NOMO-1 treated with dmso at 0.1 percent for 144 hours (cell line): ENCODE measurements around the gene PFKM.
A peak's percentile ranks its signal among the peaks of the same experiment; 100 is the strongest.

Experiments
- DNase-seq: peaks from one replicate; lab custom pipeline; 2025; ENCODE audit not compliant: unreplicated experiment; lab: John Stamatoyannopoulos, UW

Gene PFKM

DNA sequence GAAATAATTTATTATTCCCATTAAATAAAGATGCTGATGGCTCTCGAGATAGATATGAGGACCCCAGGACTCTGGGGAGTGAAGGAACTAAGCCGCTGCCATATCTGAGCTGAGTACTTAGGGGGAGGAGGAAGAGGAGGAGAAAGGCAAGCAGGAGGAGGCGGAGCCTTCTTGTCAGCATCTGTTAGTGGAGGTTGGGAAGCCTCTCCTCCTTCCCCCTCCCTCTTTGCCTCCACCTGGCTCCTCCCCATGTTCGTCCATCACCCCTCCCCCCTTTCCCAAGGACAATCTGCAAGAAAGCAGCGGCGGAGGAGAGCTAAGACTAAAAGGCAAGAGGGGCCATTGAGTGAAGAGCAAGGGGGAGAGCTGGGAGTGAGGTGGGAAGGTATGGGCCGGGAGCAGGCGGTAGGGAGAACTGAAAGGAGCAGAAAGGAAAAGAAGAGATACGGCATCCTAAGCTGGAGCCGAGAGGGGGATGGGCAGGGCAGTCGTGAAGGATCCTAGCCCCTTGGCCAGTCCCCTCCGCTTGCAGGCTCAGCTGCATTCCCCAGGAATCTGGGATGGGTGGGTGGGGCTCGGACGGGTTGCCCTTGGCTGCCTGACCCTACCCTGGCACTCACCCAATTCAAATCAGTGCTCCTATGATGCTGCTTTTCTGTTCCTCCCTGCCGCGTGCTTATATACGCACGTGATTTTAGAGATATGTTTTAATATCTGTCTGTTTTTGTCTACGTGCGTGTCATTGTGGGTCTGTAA, at the start of gene PFKM:
Gene PFKM, plus strand, starts transcription at position 287 of the 756 bp plus-strand sequence. CDS start 3,411 bp downstream, outside the sequence.
- peak; percentile 69 for DNase-seq

DNA sequence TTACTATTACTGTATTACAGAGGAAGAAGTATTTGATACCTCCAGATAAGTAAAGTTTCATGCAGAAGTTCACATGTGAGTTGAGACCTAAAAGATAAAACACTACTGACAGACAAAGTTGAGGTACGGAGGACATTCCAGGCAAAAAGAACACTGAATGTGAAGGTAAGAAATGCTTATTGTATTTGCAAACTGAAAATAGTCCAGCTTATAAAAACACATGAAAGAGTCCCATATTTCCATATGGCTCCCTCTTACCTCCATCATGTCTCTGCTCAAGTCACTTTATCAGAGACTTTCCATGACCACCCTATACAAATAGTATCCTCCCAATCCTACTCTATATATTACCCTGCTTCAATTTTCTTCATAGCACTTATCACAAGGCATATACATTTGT, 49.1 kb upstream of the PFKM start:
- DNase-seq = no peak

DNA sequence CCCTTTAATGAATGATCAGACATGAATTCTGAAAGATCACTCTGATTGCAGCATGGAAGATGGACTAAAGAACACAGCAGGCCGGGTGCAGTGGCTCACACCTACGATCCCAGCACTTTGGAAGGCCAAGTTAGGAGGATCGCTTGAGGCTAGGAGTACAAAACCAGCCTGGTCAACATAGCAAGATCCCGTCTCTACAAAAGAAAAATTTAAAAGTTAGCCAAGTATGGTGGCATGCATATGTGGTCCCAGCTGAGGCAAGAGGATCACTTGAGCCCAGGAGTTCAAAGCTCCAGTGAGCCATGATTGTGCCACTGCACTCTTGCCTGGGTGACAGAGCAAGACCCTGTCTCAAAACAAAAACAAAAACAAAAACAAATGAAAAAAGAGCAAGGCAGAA, 48.4 kb upstream of the PFKM start:
- DNase-seq = no peak

DNA sequence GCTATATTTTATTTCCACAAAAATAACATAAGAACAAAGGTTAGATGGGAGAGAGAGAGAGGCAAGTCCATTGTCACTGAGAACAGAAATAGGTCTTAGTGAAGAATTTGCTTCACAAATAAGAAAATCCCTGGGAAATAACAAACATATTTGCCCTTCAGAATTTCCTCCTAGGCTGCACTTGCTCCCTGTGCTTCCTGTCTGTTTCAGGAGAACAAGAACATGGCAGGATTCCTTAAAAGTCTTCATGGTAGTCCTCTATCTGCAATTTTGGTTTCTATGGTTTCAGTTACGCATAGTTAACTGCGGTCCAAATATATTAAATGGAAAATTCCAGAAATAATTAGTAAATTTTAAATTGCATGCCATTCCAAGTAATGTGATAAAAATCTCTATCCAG, 47.4 kb upstream of the PFKM start:
- no peak for DNase-seq

DNA sequence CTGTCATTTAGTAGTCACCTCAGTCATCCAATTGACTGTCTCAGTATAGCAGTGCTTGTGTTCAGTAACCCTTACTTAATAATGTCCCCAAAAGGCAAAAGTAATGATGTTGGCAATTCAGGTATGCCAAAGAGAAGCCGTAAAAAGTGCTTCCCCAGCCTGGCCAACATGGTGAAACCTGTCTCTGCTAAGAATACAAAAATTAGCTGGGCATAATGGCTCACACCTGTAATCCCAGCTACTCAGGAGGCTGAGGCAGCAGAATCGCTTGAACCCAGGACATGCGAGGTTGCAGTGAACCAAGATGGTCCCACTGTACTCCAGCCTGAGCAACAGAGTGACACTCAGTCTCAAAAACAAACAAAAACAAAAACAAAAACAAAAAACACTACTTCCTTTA, 46.9 kb upstream of the PFKM start:
- no peak for DNase-seq

DNA sequence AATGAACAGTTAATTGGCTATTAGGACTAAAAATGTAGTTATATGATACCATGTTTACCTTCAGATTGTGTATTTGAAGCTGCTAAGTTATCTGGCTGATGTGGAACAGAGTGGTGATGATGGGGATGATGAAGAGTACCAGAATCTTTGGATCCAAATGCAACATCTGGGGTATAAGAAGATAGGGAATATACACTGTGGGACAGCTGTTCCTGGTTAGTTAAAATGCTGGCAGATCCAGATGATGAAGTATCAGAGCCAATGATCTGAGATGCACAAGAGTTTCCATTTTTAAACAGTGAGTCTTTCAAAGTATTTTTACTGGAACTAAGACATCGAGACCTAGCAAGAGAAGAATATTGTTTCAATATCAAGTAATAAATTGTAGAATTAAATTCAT, 44.9 kb upstream of the PFKM start:
- no peak for DNase-seq

DNA sequence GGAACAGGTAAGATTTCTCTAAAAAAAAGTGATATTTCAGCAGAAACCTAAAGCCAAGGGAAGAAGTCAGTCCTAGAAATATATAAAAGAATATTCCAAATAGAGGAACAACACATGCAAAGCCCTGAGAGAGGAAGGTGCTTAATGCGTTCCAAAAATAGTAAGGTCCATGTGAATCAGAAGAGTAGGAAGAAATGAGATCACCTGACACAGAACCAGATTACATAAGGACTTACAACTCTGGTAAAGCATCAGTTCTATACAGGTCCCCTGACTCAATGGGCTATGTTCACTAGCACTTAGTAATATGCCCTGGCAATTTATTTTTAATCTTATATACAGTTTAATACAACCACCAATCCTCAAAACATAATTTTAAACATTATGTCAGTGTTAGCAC, 43.3 kb upstream of the PFKM start:
- no peak for DNase-seq

DNA sequence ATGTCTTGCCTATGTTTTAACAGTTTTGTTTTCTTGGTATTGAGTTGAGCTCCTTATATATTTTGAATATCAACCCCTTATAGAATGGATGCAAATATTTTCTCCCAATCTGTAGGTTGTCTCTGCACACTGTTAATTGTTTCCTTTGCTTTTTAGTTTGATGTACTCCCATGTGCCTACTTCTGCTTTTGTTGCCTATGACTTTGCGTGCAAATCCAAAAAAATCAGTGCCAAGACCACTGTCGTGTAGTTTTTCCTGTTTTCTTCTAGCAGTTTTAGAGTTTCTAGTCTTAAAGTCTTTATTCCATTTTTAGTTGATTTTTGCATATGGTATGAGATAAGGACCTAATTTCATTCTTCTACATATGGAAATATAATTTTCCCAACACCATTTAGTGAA, 42.1 kb upstream of the PFKM start:
- no peak for DNase-seq

DNA sequence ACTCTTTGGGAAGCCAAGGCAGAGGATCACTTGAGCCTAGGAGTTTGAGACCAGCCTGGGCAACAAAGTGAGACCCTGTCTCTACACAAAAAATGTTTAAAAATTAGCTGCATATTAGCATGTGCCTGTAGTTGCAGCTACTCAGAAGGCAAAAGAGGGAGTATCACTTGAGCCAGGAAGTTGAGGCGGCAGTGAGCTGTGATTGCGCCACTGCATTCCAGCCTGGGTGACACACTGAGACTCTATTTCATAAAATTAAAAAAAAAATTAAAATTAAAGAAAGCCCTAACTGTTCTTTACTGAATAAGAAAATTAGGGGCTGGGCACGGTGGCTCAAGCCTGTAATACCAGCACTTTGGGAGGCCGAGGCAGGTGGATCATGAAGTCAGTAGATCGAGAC, 40.3 kb upstream of the PFKM start:
- DNase-seq = no peak

DNA sequence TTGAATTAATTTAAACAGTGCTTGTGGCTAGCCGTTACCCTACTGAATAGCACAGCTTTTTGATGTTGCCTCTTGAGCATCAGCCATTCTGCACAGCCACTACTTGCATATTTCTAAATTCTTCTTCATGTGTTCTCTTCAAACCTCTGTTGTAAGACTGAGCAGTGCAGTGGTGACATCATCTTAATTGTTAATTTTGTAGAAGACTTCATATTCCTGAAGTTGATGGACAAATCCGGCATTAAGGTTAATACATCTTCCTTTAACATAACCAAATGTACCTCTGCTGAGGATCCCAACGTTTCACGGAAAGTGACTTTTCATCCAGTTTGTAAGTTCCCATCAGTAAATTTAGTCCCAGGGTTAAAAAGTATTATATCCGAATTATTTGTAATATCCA, 38.9 kb upstream of the PFKM start:
- no peak for DNase-seq

DNA sequence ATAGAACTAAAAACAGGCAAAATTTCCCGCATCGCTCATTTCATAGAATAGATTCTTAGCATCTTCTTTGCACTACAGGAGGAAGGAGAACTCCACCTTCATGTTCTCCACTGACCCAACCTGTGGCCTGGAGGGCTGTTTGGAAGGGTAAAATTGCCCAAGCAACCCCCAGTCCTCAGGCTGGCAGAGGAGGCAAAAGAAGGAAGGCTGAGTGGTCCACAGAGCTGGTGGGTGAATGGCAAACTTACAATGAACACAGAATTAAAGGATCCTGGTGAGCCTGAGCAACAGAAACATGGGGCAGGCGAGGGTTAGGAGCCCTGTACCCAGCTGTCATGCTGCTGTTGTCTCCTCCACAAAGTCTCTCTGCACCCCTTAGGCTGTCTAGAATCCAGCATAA, 38.3 kb upstream of the PFKM start:
- DNase-seq = no peak

DNA sequence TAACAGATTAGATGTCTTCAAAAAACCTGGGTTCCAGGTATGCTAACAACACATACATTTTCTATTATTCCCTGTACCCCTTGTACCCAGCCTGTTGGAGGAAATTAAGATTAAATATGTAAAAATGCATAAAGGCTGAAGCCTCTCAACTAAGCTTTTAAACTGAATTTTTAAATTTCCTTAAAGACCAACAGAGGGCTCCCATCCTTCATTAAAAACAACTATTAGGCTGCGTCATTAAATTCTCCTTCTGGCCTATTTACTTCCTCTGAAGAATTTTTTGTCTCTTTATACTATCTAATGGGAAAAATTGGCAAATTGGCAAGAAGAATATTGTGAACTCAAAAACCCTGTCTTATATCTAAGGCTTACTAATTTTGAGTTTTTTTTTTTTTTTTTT, 35.1 kb upstream of the PFKM start:
- DNase-seq = no peak

DNA sequence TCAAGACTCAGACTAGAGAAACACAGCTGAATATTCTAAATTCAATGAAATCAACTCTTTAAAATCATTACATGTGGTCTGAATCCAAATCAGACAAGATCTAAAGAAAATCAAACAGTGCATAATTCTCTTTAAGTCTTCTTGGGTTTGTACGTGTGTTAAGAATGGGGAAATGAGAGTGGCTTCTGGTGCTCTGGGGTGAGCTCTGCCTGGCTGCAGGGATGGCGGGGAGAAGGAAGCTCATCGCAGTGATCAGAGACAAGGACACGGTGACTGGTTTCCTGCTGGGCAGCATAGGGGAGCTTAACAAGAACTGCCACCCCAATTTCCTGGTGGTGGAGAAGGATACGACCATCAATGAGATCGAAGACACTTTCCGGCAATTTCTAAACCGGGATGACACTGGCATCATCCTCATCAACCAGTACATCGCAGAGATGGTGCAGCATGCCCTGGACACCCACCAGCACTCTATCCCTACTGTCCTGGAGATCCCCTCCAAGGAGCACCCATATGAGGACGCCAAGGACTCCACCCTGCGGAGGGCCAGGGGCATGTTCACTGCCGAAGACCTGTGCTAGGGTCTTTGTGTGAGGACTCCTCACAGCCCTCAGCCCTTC, 34.2 kb upstream of the PFKM start:
- peak; percentile 2 for DNase-seq

DNA sequence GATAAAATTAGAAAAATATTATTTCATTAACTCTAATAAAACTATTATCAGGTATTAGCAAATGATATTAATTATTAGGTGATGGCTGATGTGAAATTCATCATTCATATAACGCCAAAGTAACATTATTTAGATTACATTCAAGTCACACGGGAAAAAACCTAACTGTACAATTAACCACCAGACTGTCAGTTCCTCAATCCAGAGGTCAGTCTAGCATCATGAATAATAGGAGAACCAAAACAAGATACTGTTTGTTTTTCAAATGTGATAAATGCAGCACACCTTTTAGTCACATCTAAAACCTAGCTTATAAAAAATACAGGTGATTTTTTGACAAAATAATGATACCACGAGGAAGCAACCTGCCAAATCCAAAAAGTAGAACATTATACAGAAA, 32.8 kb upstream of the PFKM start:
- no peak for DNase-seq

DNA sequence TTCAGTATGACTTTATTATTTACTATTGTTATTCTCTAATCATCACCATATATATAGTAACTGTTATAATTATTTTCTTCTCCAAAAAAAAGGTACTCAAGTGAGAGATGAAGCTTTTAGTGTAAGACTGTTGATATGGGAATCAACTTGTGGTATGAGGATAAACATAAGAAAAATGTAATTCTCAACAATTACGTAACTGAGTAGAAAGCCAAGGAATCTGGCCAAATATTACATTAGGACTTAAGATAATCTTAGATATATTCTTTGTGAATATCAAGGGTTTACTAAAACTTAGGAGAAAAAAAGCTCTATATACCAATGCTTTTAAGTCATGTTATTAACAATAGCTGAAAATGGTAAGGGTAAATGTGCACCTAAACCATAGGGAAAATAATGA, 26.6 kb upstream of the PFKM start:
- no peak for DNase-seq

DNA sequence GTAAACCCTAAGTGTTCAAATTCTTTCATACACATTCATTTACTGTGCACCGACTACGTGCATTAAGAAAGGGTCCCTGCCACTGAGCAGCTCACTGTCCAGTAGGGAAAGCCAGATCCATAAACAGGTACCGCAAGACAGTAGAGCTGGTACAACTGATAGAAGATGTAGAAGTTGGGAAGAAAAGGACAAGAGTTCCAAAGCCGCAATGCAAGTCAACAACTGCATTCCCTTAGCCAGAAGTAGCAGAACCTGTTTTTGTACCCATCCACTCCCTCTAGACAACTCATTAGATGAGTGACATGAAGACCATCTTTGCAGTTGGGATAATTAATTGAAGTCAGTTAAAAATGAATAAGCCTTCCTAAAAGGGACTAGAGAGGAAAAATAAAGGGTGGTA, 14.6 kb upstream of the PFKM start:
- DNase-seq = no peak

DNA sequence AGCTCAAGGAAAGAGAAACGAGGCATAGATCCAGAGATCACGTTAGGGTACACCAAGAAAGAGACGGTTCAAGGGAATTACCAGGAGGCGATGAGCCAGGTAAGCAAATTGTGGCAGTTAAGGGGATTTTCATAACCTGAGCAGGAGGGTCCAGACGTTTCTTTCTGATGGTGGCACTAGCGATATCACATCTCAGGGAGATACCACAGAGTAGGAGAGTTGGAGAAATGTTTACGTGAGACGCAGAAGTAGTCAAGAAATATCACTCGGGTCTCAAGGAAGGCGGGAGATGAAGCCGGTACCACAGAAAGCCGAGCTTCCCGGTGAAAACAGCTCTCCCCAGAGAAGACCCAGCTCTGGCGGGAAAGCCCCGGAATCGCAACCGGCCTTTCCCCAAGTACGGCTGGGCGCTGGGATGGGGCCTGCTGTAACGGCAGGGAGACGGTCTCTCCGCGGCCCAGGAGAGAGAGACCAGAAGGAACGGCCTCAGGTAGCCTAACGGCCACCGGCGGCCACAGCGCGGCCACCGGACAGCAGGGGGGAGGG, 13.8 kb upstream of the PFKM start:
- no peak for DNase-seq

DNA sequence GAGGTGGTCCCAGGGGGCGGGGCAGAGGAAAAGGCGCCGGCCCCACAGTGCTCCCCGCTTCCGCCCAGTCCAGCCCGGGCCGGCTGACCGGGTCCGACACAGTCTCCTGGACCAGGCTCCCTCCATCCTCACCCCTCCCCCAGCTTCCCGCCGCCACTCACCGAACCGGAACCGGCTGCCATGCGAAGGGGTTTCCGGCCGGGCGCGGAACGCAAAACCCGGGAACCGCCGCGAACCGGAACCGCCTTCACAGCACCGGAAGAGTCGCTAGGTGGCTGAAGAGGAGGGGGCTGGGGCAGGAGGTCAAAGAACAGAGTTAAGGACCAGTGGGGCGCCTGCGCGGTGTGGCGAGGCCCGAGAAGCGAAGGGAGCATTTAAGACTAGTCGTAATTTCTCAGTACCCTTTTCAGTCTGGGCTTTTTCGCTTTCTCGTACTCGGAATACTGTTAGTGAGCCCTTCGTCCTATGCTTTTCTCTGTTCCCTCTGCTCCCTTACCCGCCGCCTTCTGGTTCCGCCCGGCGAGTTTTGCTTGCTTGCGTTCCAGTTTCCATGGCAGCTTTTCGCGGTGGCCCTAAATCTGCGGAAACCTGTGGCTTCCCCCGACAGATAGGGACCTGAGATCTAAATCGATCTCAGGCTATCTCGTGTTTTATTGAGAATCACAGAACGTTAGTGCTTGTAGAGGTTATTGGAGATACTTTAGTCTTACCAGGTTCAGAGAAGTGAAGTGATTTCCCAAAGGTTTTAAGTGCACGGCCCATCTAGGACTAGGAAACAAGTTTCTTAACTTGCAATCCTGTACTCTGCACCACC, 13.1 kb upstream of the PFKM start, which contains the start of gene SENP1:
Gene SENP1, minus strand, starts transcription at position 213 of the 814 bp plus-strand sequence. CDS start 4,607 bp downstream, outside the sequence.
- DNase-seq = peak; percentile 88

DNA sequence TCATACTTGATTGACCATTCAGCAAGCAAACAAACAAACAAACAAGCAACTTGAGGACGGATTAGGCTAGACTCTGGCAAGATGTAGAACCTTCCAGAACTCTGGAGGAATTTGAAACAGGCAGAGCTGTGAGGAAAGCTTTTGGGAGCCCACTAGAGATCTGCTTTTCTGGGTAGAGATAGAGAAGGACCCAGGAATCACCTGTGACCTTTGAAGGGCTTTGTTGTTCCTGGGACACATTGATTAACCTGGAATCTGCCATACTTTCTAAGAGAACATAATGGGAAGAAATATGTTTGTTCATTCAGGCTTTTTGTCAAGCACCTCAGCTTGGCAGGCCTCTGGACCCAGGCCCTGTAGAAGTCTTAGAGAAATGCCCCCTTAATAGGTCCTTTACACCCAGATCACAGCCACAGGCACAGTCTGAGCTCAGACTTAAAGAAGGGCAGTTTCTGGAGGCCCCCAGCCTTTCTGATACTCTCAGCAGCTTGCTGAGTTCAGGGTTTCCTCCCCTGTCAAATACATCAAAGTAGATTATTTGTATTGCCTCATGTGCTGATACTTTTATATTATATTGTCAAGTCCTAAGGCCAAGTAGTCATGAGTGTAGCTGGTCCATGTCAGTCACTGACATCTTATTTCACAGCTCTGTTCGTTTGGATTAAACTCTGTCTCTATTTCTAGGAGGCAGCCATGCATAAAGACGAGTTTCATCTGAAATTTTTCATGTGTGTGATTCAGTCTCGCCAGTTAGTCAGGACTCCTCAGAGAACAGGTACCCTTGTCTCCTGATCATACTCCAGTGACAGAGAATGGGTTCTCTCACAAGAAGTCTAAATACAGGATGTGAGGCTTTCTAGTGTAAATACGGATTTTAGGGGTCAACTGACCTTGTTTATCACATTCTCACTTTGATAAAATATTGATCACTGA, 12.2 kb upstream of the PFKM start:
- no peak for DNase-seq

DNA sequence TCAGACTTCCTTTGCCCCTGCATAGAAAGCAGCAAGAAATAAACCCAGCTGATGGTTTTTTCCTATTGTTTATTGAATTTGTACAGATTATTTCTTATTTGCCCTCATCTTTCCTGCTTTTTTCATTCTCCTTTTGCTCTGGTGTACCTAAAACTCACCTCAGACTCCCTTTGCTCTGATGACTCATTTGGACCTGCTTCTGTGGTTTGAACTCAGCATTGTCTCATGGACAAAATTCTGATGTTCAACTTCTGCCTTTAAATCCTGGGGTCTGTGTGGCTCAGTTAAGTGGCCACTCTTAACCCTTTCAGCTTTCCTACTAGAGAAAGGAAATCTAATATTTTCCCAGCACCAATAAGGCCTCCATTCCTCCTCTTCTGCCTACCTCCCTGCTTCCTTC, 9.7 kb upstream of the PFKM start:
- no peak for DNase-seq
